ENCODE measurements around the gene DNAH17. TPM values are rescaled to one million over a fixed set of nuclear protein-coding genes. Genes with fewer than 3 reads are reported as not detected.
A peak's percentile ranks its signal among the peaks of the same experiment; 100 is the strongest.

Gene DNAH17
- total and polyA plus RNA-seq, 2 of the 13 experiments (the other 11 are each of a cell fraction or from before 2014, with no cell fraction given) = 0.86 to 1.6 TPM

DNA sequence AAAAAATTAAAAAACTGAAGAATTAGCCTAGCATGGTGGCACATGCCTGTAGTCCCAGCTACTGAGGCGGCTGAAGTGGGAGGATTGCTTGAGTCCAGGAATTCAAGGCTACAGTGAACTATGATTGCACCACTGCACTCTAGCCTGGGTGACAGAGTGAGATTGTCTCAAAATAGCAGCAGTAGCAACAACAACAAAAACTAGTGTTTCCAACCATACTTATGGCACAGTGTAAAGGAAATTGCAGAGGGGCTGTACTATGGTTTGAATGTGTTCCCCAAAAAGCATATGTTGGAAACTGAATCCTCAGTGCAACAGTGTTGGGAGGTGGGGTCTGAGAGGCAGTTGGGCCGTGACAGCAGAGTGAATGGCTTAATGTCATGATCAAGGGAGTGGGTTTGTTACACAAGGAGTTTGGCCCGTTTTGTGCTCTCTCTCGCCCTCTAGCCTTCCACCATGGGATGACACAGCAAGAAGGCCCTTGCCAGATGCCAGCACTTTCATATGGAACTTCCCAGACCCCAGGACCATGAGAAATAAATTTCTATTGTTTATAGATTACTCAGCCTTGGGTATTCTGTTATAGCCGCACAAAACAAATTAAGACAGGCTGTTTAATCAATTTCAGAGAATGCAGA is 128.7 kb downstream of the DNAH17 start (continued):
- TF ChIP-seq, protein P1, sequence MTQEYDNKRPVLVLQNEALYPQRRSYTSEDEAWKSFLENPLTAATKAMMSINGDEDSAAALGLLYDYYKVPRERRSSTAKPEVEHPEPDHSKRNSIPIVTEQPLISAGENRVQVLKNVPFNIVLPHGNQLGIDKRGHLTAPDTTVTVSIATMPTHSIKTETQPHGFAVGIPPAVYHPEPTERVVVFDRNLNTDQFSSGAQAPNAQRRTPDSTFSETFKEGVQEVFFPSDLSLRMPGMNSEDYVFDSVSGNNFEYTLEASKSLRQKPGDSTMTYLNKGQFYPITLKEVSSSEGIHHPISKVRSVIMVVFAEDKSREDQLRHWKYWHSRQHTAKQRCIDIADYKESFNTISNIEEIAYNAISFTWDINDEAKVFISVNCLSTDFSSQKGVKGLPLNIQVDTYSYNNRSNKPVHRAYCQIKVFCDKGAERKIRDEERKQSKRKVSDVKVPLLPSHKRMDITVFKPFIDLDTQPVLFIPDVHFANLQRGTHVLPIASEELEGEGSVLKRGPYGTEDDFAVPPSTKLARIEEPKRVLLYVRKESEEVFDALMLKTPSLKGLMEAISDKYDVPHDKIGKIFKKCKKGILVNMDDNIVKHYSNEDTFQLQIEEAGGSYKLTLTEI (CRISPR knock-in tag; conservative IDR thresholded peaks at IDR 0.05) = no peak
- TF ChIP-seq ERF (CRISPR knock-in tag; IDR thresholded peaks at IDR 0.05) = no peak
- TF ChIP-seq ZBTB3 (CRISPR knock-in tag; IDR thresholded peaks at IDR 0.05; ENCODE audit: borderline replicate concordance, low read depth) = no peak
- no peak for TF ChIP-seq MXD4 (CRISPR knock-in tag; IDR thresholded peaks at IDR 0.05)
- TF ChIP-seq HNF4A (CRISPR knock-in tag; IDR thresholded peaks at IDR 0.05) = peak; percentile 62
- TF ChIP-seq NCOR1 (IDR thresholded peaks at IDR 0.05; ENCODE audit: borderline replicate concordance, low read length) = peak; percentile 53; the same call in 1 of the 2 replicates
- no peak for TF ChIP-seq TMF1 (CRISPR knock-in tag; IDR thresholded peaks at IDR 0.05; ENCODE audit: low read depth)
- TF ChIP-seq MATR3 (CRISPR knock-in tag; IDR thresholded peaks at IDR 0.05) = no peak
- TF ChIP-seq, protein P2, sequence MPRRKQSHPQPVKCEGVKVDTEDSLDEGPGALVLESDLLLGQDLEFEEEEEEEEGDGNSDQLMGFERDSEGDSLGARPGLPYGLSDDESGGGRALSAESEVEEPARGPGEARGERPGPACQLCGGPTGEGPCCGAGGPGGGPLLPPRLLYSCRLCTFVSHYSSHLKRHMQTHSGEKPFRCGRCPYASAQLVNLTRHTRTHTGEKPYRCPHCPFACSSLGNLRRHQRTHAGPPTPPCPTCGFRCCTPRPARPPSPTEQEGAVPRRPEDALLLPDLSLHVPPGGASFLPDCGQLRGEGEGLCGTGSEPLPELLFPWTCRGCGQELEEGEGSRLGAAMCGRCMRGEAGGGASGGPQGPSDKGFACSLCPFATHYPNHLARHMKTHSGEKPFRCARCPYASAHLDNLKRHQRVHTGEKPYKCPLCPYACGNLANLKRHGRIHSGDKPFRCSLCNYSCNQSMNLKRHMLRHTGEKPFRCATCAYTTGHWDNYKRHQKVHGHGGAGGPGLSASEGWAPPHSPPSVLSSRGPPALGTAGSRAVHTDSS (CRISPR knock-in tag; conservative IDR thresholded peaks at IDR 0.05) = no peak
- TF ChIP-seq PITX1 (CRISPR knock-in tag; IDR thresholded peaks at IDR 0.05) = 0 out of 2 replicates have a peak, but pooled peaks have one; percentile 12
- no peak for TF ChIP-seq MAFF (IDR thresholded peaks at IDR 0.05; ENCODE audit: low read depth, low read length)
- no peak for TF ChIP-seq ZSCAN9 (CRISPR knock-in tag; IDR thresholded peaks at IDR 0.05; ENCODE audit: borderline replicate concordance)
- TF ChIP-seq SP2 (CRISPR knock-in tag; IDR thresholded peaks at IDR 0.05) = no peak
- TF ChIP-seq ZNF546 (CRISPR knock-in tag; conservative IDR thresholded peaks at IDR 0.05) = no peak
- TF ChIP-seq CEBPG (CRISPR knock-in tag; IDR thresholded peaks at IDR 0.05) = peak; percentile 65
- no peak for TF ChIP-seq ZBTB21 (CRISPR knock-in tag; IDR thresholded peaks at IDR 0.05)
- TF ChIP-seq, protein P3, sequence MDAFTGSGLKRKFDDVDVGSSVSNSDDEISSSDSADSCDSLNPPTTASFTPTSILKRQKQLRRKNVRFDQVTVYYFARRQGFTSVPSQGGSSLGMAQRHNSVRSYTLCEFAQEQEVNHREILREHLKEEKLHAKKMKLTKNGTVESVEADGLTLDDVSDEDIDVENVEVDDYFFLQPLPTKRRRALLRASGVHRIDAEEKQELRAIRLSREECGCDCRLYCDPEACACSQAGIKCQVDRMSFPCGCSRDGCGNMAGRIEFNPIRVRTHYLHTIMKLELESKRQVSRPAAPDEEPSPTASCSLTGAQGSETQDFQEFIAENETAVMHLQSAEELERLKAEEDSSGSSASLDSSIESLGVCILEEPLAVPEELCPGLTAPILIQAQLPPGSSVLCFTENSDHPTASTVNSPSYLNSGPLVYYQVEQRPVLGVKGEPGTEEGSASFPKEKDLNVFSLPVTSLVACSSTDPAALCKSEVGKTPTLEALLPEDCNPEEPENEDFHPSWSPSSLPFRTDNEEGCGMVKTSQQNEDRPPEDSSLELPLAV (CRISPR knock-in tag; conservative IDR thresholded peaks at IDR 0.05; ENCODE audit: low read depth) = no peak
- TF ChIP-seq ZNF746 (CRISPR knock-in tag; IDR thresholded peaks at IDR 0.05) = no peak
- TF ChIP-seq ZFP41 (CRISPR knock-in tag; IDR thresholded peaks at IDR 0.05; ENCODE audit: borderline replicate concordance) = no peak
- no peak for TF ChIP-seq ZNF232 (CRISPR knock-in tag; IDR thresholded peaks at IDR 0.05; ENCODE audit: borderline replicate concordance)
- no peak for TF ChIP-seq ZNF564 (CRISPR knock-in tag; IDR thresholded peaks at IDR 0.05)
- peak; percentile 57; the same call in 1 of the 2 replicates for TF ChIP-seq MEF2D (CRISPR knock-in tag; IDR thresholded peaks at IDR 0.05)
- peak; percentile 83 for TF ChIP-seq CEBPB (IDR thresholded peaks at IDR 0.05; ENCODE audit: borderline replicate concordance, low read depth, low read length)
- TF ChIP-seq FOXA3 (CRISPR knock-in tag; IDR thresholded peaks at IDR 0.05) = no peak; the same call in 1 of the 2 replicates
- TF ChIP-seq ZNF292 (CRISPR knock-in tag; IDR thresholded peaks at IDR 0.05; ENCODE audit: borderline replicate concordance, low read depth) = 0 out of 2 replicates have a peak, but pooled peaks have one; percentile 34
- TF ChIP-seq ARNTL (CRISPR knock-in tag; IDR thresholded peaks at IDR 0.05) = no peak
- TF ChIP-seq ZFAT (CRISPR knock-in tag; conservative IDR thresholded peaks at IDR 0.05) = no peak
- no peak for TF ChIP-seq HNRNPUL1 (IDR thresholded peaks at IDR 0.05; ENCODE audit: low read depth, low read length)

All from HepG2 (cell line).